Esophagus squamous epithelium (tissue), 5 donors: ENCODE results near the gene ETS1. TPM values are rescaled to one million over a fixed set of nuclear protein-coding genes. Genes with fewer than 3 reads are reported as not detected.

Experiments used
- DNase-seq: peaks from one replicate; lab custom pipeline; 2025; lab: John Stamatoyannopoulos, UW
- H3K27ac ChIP-seq, 4 donors: fragments of 200-600 bp; sonication (generic); one replicate each; pipeline ENCODE4 v1.5.1; 2016 to 2019; ENCODE audit warnings: mild to moderate bottlenecking in 1 of 4
- H3K27me3 ChIP-seq, 4 donors: fragments of 200-600 bp; sonication (generic); 1 replicate in 3 of 4; 2 replicates in 1 of 4; pipeline versions ENCODE4 v1.5.1 to v1.6.0; 2017 to 2021; ENCODE audit warnings: antibody characterized with exemption in 1 of 4
- H3K36me3 ChIP-seq, 3 donors: fragments of 200-600 bp; sonication (generic); one replicate each; pipeline ENCODE4 v1.5.1; 2016 to 2019
- H3K4me1 ChIP-seq, 3 donors: fragments of 200-600 bp; sonication (generic); one replicate each; pipeline ENCODE4 v1.5.1; 2017 to 2019
- H3K4me3 ChIP-seq, 4 donors: fragments of 200-600 bp; sonication (generic); 1 replicate in 3 of 4; 2 replicates in 1 of 4; pipeline ENCODE4 v1.5.1; 2016 to 2019; ENCODE audit warnings: mild to moderate bottlenecking in 2 of 4, moderate library complexity in 1 of 4
- H3K9me3 ChIP-seq, 3 donors: fragments of 200-600 bp; sonication (generic); one replicate each; pipeline ENCODE4 v1.5.1; 2016 to 2019
- POLR2A ChIP-seq, 4 donors: fragments of 450-650 bp; IDR thresholded peaks; one replicate each; pipeline ENCODE4 v1.6.1; 2017; ENCODE audit warnings: antibody characterized with exemption in 4 of 4, mild to moderate bottlenecking in 4 of 4, moderate library complexity in 3 of 4
- WGBS, 2 donors: methylation state at CpG; one replicate each; pipeline ENCODE4 v1.1.5; 2018; 5-methylcytosine and 5-hydroxymethylcytosine counted together
- intact Hi-C: fragments of 100-400 bp; cut with DNase I; formaldehyde crosslinking; loops from one replicate; pipeline ENCODE4 v1.15.0; 2022
- total RNA-seq, 4 donors: library from RNA; depleted of rRNA; stranded (reverse); fragments of >200 nt; gene quantifications; one replicate each; pipeline ENCODE4 v1.1.0, GENCODE V29; 2016
- TF ChIP-seq, protein P1 (sequence below), 6 experiments: fragments of 450-650 bp in 4 of 6; fragments of 200-600 bp in 2 of 6; sonication (generic) in 2 of 6; IDR thresholded peaks; one replicate each; pipeline ENCODE4 v1.5.1; 2016 to 2019; ENCODE audit warnings: antibody characterized with exemption in 6 of 6, mild to moderate bottlenecking in 4 of 6, moderate library complexity in 4 of 6
- donor health status: DM: yes; HTN: yes; CAD: no.

Gene ETS1
- total RNA-seq, 4 donors from 2014 or later = 3.4 to 37.0 (median 16.4) TPM

DNA sequence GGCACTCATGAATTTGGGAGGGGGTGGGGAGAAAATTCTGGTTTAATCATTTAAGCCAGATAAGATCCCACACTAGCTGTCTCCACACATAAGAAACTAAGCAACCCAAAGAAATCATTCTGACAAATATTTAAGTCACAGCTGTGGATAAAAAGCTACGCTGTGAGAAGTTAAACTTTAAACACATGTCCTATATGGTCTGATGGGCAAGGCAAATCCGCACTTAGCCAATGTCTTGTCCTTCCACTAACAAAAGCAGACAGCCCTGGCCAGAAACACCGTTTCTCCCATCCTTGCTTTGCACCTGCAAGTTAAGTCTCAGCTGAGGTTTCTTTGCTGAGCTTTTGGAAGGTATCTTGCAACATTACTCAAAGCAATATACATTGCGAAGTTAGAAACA lies 68.0 kb downstream of the ETS1 start:
- H3K4me3 ChIP-seq = peak overlapping the region; percentile 49 to 79 (median 68)
- H3K27me3 ChIP-seq = no peaks in the 10 kb centered on the region
- DNase-seq = no peak
- TF ChIP-seq, protein P1, sequence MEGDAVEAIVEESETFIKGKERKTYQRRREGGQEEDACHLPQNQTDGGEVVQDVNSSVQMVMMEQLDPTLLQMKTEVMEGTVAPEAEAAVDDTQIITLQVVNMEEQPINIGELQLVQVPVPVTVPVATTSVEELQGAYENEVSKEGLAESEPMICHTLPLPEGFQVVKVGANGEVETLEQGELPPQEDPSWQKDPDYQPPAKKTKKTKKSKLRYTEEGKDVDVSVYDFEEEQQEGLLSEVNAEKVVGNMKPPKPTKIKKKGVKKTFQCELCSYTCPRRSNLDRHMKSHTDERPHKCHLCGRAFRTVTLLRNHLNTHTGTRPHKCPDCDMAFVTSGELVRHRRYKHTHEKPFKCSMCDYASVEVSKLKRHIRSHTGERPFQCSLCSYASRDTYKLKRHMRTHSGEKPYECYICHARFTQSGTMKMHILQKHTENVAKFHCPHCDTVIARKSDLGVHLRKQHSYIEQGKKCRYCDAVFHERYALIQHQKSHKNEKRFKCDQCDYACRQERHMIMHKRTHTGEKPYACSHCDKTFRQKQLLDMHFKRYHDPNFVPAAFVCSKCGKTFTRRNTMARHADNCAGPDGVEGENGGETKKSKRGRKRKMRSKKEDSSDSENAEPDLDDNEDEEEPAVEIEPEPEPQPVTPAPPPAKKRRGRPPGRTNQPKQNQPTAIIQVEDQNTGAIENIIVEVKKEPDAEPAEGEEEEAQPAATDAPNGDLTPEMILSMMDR (IDR thresholded peaks at IDR 0.05) = no peak
- TF ChIP-seq POLR2A (IDR thresholded peaks at IDR 0.05) = no peak
- peak overlapping the region; percentile 47 to 94 (median 81) for H3K27ac ChIP-seq
- 44 to 52% methylated on average over 4 of the region's 4 CpGs for WGBS, 2 donors
- H3K4me1 ChIP-seq = peaks cover 0 to 63% (median 0%) of the 10 kb centered on the region in 3 donors
- intact Hi-C loops = no loop called here
- no peaks in the 10 kb centered on the region for H3K36me3 ChIP-seq
- H3K9me3 ChIP-seq = no peaks in the 10 kb centered on the region

DNA sequence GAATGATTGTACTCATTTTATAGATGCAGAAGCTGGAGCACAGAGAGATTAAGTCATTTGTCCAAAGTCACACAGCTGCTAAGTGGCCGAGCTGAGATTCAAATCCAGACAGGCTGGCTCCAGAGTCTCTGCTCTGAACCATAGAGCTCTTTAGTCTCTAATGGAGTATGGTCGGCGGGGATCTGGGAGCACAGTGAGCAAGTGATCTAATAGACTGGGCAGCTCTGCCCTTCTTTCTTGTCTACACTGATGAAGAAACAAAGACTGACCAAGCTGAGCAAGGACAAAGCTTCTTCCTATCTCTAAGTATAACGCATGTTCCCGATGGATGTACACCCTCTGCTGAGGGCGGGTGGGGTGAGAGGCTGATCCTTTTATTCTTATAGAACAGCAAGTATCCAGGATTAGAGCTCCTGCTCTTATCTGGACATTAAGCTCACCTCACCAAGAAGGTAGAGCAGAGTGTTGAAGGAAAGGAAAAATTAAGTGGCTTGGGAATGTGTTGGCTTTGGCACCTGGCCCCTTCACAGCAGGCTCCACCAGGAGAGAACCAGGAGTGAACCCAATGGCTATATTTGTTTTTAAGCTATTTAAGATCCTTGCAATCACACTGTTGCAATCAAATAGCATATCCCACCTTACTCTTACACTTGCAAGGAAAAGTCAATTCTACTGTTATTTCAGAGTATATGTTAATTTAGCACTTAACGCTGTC lies 68.7 kb downstream of the ETS1 start:
- no peaks in the 10 kb centered on the region for H3K9me3 ChIP-seq
- H3K36me3 ChIP-seq = no peaks in the 10 kb centered on the region
- H3K27me3 ChIP-seq = no peaks in the 10 kb centered on the region
- H3K4me1 ChIP-seq = peaks cover 0 to 63% (median 0%) of the 10 kb centered on the region in 3 donors
- WGBS, 2 donors = 45 to 66% methylated on average over 7 of the region's 7 CpGs
- H3K27ac ChIP-seq = peak overlapping the region; percentile 47 to 94 (median 81)
- H3K4me3 ChIP-seq = peak overlapping the region; percentile 7 to 79 (median 68)
- intact Hi-C loops = no loop called here
- TF ChIP-seq, protein P1 (IDR thresholded peaks at IDR 0.05) = no peak
- TF ChIP-seq POLR2A (IDR thresholded peaks at IDR 0.05) = no peak
- DNase-seq = no peak

- DNase-seq = no peak
- Histone ChIP-seq H3K4me1 (peaks cover 0 to 60% (median 2%) of the 10 kb centered on the region in 3 donors), H3K9me3 (no peaks in the 10 kb centered on the region), H3K36me3 (peaks cover 0 to 5% (median 0%) of the 10 kb centered on the region in 3 donors), H3K27me3 (no peaks in the 10 kb centered on the region), H3K4me3 (peak overlapping the region; percentile 7 to 79 (median 68)), H3K27ac (peak overlapping the region; percentile 47 to 94 (median 81))
- WGBS, 2 donors = 60 to 83% methylated on average over 2 to 5 of the region's 5 CpGs
- TF ChIP-seq POLR2A (IDR thresholded peaks at IDR 0.05) = no peak
- TF ChIP-seq, protein P1 (IDR thresholded peaks at IDR 0.05) = no peak
- intact Hi-C loops = no loop called here
Observed at GRCh38 chr11:128517451-128518230, 69.7 kb downstream of the ETS1 start.

GRCh38 chr11:128516886-128517285 lies 70.5 kb downstream of the ETS1 start:
- TF ChIP-seq, protein P1 (IDR thresholded peaks at IDR 0.05) = no peak
- no peak for TF ChIP-seq POLR2A (IDR thresholded peaks at IDR 0.05)
- Histone ChIP-seq H3K4me3 (peak overlapping the region in 3 of 4 donors; percentile 60 to 79 (median 76)), H3K27ac (peak overlapping the region; percentile 17 to 94 (median 60)), H3K27me3 (no peaks in the 10 kb centered on the region), H3K9me3 (no peaks in the 10 kb centered on the region), H3K36me3 (peaks cover 0 to 5% (median 0%) of the 10 kb centered on the region in 3 donors), H3K4me1 (peaks cover 0 to 66% (median 9%) of the 10 kb centered on the region in 3 donors)
- intact Hi-C loops = no loop called here
- 66 to 76% methylated on average over 4 of the region's 4 CpGs for WGBS, 2 donors
- DNase-seq = no peak
